BLaER1 treated with 17β-estradiol and CSF1 and Interleukin-3, amounts not matched to agents 10 nM and 100 nM (cell line): Measurements from ENCODE around the gene TET3.

Source experiments
- H3K27ac ChIP-seq, 11 experiments: shearing (Covaris generic); formaldehyde crosslinking; 2 replicates each; pipeline ENCODE4 v1.8.1; 2022
- H3K27me3 ChIP-seq, 11 experiments: shearing (Covaris generic); formaldehyde crosslinking; 2 replicates each; pipeline ENCODE4 v1.8.1; 2022
- H3K36me3 ChIP-seq, 11 experiments: shearing (Covaris generic); formaldehyde crosslinking; 2 replicates each; pipeline ENCODE4 v1.8.1; 2022
- H3K4me1 ChIP-seq, 10 experiments: shearing (Covaris generic); formaldehyde crosslinking; 2 replicates each; pipeline ENCODE4 v1.8.1; 2022
- H3K4me2 ChIP-seq, 11 experiments: shearing (Covaris generic); formaldehyde crosslinking; 2 replicates each; pipeline ENCODE4 v1.8.1; 2022
- H3K4me3 ChIP-seq, 10 experiments: shearing (Covaris generic); formaldehyde crosslinking; 2 replicates each; pipeline ENCODE4 v1.8.1; 2022
- H3K9ac ChIP-seq, 11 experiments: shearing (Covaris generic); formaldehyde crosslinking; 2 replicates each; pipeline ENCODE4 v1.8.1; 2022
- H3K9me3 ChIP-seq, 11 experiments: shearing (Covaris generic); formaldehyde crosslinking; replicated peaks in 1 of 11; 2 replicates each; pipeline ENCODE4 v1.8.1; 2022
- H4K20me1 ChIP-seq, 11 experiments: shearing (Covaris generic); formaldehyde crosslinking; 2 replicates each; pipeline ENCODE4 v1.8.1; 2022
- Cebpa-rat ChIP-seq, 11 experiments: shearing (Covaris generic); IDR thresholded peaks; 2 replicates each; pipeline ENCODE4 v1.8.1; 2022

TET3 gene

DNA sequence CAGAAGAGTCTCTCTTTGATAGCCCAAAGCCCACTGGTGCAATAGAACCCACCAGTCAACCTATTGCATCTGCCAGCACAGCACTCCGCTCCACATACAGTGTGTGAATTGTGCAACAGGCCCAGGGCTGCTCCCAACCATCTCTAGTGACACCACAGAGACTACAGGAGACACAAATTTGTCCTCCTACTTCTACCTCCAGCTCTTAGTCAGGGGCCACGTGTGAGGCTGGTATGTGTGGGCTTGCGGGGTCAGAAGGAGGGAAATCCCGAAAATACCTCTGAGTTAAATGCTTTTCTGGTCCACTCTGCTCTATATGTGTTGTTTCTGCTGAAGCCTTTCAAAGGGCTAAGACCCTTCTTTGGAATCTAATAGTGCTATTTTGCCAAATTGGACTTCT is 40.0 kb upstream of the TET3 start:
- Histone ChIP-seq H3K4me1 (peaks cover 11 to 62% (median 33%) of the 10 kb centered on the region in 10 experiments), H3K27me3 (no peaks in the 10 kb centered on the region), H3K27ac (peak overlapping the region in 2 of 11 experiments; percentile 12 to 23; a peak in 3 of 22 replicates), H3K4me2 (peak overlapping the region in 4 of 11 experiments; percentile 9 to 20 (median 15); a peak in 2 of 22 replicates), H4K20me1 (peaks cover 14 to 63% (median 50%) of the 10 kb centered on the region in 11 experiments; a peak in 20 of 22 replicates), H3K36me3 (peaks cover 62 to 96% (median 82%) of the 10 kb centered on the region in 11 experiments), H3K9ac (no peak overlapping the region), H3K9me3 (no peaks in the 10 kb centered on the region), H3K4me3 (no peak overlapping the region)
- 0 out of 22 replicates have a peak, but pooled peaks of 1 of the 11 experiments have one; percentile 23 for TF ChIP-seq Cebpa-rat (IDR thresholded peaks at IDR 0.05)

DNA sequence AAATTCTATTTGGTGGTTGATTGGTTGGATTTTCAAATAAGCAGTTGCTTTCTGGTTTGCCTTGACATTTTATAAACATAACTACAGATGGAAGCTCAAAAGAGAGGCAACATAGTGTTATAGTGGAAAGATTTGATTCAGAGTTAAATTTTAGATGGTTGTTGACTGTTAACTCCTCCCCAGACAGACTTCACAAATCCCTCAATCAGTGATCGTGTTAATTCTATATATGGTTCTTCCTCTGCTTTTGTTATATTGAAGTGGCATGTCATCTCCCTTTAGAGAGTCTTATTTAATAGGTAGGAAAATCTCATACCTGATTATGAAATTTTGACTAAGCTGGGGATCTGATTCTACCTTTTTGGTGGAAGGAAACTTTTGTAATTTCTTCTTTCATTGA is 38.5 kb upstream of the TET3 start:
- no peak for TF ChIP-seq Cebpa-rat (IDR thresholded peaks at IDR 0.05)
- Histone ChIP-seq H3K4me3 (no peak overlapping the region), H3K4me1 (peaks cover 11 to 72% (median 43%) of the 10 kb centered on the region in 10 experiments), H3K9ac (no peak overlapping the region), H3K9me3 (no peaks in the 10 kb centered on the region), H4K20me1 (peaks cover 0 to 48% (median 36%) of the 10 kb centered on the region in 11 experiments; a peak in 15 of 22 replicates), H3K36me3 (peaks cover 57 to 96% (median 83%) of the 10 kb centered on the region in 11 experiments), H3K27ac (peak overlapping the region in 7 of 11 experiments; percentile 4 to 88 (median 74); a peak in 9 of 22 replicates), H3K4me2 (peak overlapping the region in 3 of 11 experiments; percentile 88 to 92 (median 91); a peak in 2 of 22 replicates), H3K27me3 (no peaks in the 10 kb centered on the region)

- no peaks in the 10 kb centered on the region for H3K27me3 ChIP-seq
- TF ChIP-seq Cebpa-rat (IDR thresholded peaks at IDR 0.05): no peak
- H3K9me3 ChIP-seq: no peaks in the 10 kb centered on the region
- no peak overlapping the region; a peak in 2 of 22 replicates for H3K9ac ChIP-seq
- no peak overlapping the region for H3K4me3 ChIP-seq
- H3K4me1 ChIP-seq: peaks cover 11 to 77% (median 45%) of the 10 kb centered on the region in 10 experiments
- peak overlapping the region in 8 of 11 experiments; percentile 4 to 90 (median 77); a peak in 12 of 22 replicates for H3K27ac ChIP-seq
- peaks cover 60 to 96% (median 84%) of the 10 kb centered on the region in 11 experiments for H3K36me3 ChIP-seq
- peaks cover 0 to 43% (median 33%) of the 10 kb centered on the region in 11 experiments; a peak in 13 of 22 replicates for H4K20me1 ChIP-seq
- H3K4me2 ChIP-seq: peak overlapping the region in 3 of 11 experiments; percentile 88 to 92 (median 91); a peak in 6 of 22 replicates
These were observed 38.0 kb upstream of the TET3 start for GRCh38 chr2:73946666-73947065.

DNA sequence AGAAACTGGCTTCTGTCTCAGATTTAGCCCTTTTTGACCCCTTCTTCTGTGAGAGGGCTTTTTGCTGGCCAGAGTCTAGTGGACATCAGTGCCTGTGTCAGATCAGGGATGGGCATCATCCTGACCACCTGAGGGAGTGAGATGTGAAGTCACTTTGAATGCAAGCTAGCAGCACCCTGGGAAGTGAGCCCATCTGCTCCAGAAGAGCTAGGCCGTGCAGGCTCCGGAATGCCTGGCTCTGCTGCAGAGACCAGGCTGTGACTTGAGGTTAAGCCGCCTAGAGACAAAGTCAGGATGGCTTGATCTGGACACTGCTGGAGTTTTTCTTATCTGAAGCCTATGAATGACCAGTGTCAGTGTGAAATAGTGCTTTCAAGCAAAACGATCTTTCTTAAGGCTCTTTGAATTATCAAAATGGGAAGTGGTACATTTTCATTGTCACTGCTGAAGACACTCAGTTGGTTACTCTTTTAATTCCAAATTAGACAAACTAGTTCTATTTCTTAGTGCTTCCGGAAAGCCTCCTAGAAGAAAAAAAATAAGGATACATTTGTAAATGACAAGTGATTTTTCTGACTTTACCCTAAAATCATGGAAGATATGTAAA is 37.2 kb upstream of the TET3 start:
- H3K27me3 ChIP-seq: no peaks in the 10 kb centered on the region
- peaks cover 0 to 37% (median 27%) of the 10 kb centered on the region in 11 experiments; a peak in 13 of 22 replicates for H4K20me1 ChIP-seq
- H3K36me3 ChIP-seq: peaks cover 58 to 99% (median 88%) of the 10 kb centered on the region in 11 experiments
- H3K27ac ChIP-seq: peak overlapping the region; percentile 0 to 90 (median 79); a peak in 21 of 22 replicates
- peaks cover 11 to 85% (median 52%) of the 10 kb centered on the region in 10 experiments for H3K4me1 ChIP-seq
- H3K4me3 ChIP-seq: no peak overlapping the region
- H3K9me3 ChIP-seq: no peaks in the 10 kb centered on the region
- TF ChIP-seq Cebpa-rat (IDR thresholded peaks at IDR 0.05): no peak
- peak overlapping the region in 8 of 11 experiments; percentile 60 to 92 (median 87); a peak in 15 of 22 replicates for H3K4me2 ChIP-seq
- H3K9ac ChIP-seq: peak overlapping the region in 6 of 11 experiments; percentile 27 to 78 (median 70); a peak in 11 of 22 replicates

DNA sequence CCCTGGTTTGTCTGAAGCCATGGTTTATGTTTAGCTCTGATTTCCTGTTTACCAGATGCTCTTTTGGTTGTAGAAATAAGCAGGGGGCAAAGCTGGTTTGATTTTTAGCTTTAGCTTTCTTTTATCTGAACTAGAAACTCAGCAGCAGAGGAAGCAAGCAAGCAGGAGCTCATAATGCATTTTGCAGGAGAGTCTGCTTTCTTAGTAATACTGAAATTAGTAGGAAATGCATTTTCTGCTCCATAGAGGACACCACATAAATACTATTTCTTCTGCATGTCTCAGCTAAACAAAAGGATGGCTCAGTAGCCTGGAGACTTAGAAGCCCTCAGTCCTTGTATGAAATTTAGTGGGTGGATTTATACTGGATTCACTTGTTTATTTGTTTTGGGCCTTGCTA is 34.9 kb upstream of the TET3 start:
- peak overlapping the region; percentile 49 to 90 (median 79); a peak in 20 of 22 replicates for H3K27ac ChIP-seq
- no peak for TF ChIP-seq Cebpa-rat (IDR thresholded peaks at IDR 0.05)
- peaks cover 0 to 17% (median 6%) of the 10 kb centered on the region in 11 experiments; a peak in 8 of 22 replicates for H4K20me1 ChIP-seq
- no peaks in the 10 kb centered on the region for H3K27me3 ChIP-seq
- peaks cover 11 to 97% (median 60%) of the 10 kb centered on the region in 10 experiments for H3K4me1 ChIP-seq
- H3K9ac ChIP-seq: peak overlapping the region in 8 of 11 experiments; percentile 39 to 78 (median 63); a peak in 14 of 22 replicates
- H3K4me2 ChIP-seq: peak overlapping the region in 7 of 11 experiments; percentile 70 to 92 (median 88); a peak in 14 of 22 replicates
- H3K36me3 ChIP-seq: peaks cover 47 to 100% (median 90%) of the 10 kb centered on the region in 11 experiments
- no peak overlapping the region for H3K4me3 ChIP-seq
- no peaks in the 10 kb centered on the region for H3K9me3 ChIP-seq

GRCh38 chr2:73952499-73953446 is 31.9 kb upstream of the TET3 start:
- H3K4me3 ChIP-seq: peak overlapping the region in 1 of 10 experiments; percentile 15; a peak in 1 of 20 replicates
- H3K9me3 ChIP-seq: no peaks in the 10 kb centered on the region
- H3K27me3 ChIP-seq: no peaks in the 10 kb centered on the region
- H3K4me1 ChIP-seq: peaks cover 11 to 83% (median 49%) of the 10 kb centered on the region in 10 experiments
- peak overlapping the region in 9 of 11 experiments; percentile 20 to 90 (median 75); a peak in 13 of 22 replicates for H3K27ac ChIP-seq
- peak overlapping the region in 4 of 11 experiments; percentile 28 to 59 (median 41); a peak in 7 of 22 replicates for H3K9ac ChIP-seq
- peaks cover 0 to 17% (median 0%) of the 10 kb centered on the region in 11 experiments; a peak in 5 of 22 replicates for H4K20me1 ChIP-seq
- TF ChIP-seq Cebpa-rat (IDR thresholded peaks at IDR 0.05): no peak
- H3K4me2 ChIP-seq: peak overlapping the region in 7 of 11 experiments; percentile 1 to 92 (median 88); a peak in 13 of 22 replicates
- H3K36me3 ChIP-seq: peaks cover 56 to 100% (median 93%) of the 10 kb centered on the region in 11 experiments

GRCh38 chr2:73956218-73956865 is 28.4 kb upstream of the TET3 start:
- H3K4me1 ChIP-seq: peaks cover 0 to 47% (median 18%) of the 10 kb centered on the region in 10 experiments; a peak in 14 of 20 replicates
- no peak overlapping the region for H3K27ac ChIP-seq
- no peak overlapping the region for H3K9ac ChIP-seq
- peaks cover 0 to 11% (median 0%) of the 10 kb centered on the region in 11 experiments; a peak in 2 of 22 replicates for H4K20me1 ChIP-seq
- no peak overlapping the region for H3K4me2 ChIP-seq
- H3K27me3 ChIP-seq: no peaks in the 10 kb centered on the region
- TF ChIP-seq Cebpa-rat (IDR thresholded peaks at IDR 0.05): no peak
- no peak overlapping the region for H3K4me3 ChIP-seq
- peaks cover 80 to 100% (median 95%) of the 10 kb centered on the region in 11 experiments for H3K36me3 ChIP-seq
- peaks cover 0 to 10% (median 5%) of the 10 kb centered on the region in 11 experiments; a peak in 14 of 22 replicates for H3K9me3 ChIP-seq
